Stimulated activated CD8-positive, alpha-beta memory T cell treated with anti-CD3 and anti-CD28 coated beads, Interleukin-4, amount 100 ng/mL, for 4 hours (primary cell): ENCODE data around the gene FRS3.
"Not testable (repeated sequence)": the region's sequence is repeated elsewhere in the genome, so short reads cannot be mapped to it uniquely, and the experiment has no call there.

ENCODE experiments used
- DNase-seq, 2 donors: peaks; one replicate each; pipeline ENCODE4 v3.0.0-alpha.2; 2020; ENCODE audit warnings: low read depth in 2 of 2, low spot score in 1 of 2

Gene FRS3

DNA sequence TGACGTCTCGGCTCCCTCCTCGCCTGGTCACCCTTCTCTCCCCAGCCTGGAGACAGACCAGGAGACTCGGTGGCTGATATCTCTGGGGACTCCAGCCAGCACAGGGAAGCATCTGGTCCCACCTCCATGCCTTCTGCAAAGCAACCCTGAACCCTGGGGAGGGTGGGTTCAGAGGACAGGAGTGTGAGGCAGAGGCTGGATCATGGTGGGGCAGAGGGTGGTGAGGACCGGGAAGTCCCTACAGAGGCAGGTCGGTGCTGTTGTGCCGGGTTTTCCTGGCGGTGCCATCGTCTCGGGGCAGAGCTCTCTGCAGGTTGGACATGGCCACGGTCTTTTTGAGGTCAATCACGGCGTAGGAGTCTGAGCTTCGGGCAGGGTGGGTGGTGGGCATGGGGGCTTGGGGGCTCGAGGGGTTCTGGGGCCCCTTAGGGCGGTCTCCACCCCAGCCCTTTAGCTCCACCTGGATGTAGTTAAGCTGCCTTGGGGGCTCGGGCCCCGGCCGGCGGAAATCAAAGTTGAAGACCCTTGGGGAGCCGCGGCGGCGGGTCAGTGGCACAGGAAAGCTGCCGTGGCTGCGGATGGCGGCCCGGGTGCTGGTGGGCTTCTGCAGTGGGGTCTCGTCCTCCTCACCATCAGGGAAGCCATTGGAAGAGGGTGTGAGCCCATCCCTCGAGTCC is 9.2 kb downstream of the FRS3 start:
- no peak for DNase-seq

DNA sequence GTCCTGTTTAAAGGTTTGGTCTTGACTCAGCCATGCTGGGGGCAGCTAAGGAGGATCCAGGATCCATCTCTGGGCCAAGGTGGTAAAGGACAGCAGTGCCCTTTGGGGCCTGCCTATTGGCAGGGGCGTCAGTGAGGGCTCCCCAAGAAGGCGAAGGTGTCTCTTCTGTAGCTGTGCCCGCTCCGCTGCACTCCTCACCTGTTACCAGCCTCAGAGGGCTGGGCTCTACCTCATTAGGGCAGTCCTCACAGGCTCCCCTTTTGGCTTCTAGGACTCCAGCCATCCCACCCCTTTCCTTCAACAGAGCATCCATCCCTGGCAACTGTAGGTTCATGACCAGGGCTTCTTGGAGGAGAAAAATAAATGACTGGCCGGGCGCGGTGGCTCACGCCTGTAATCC is 10.3 kb downstream of the FRS3 start:
- DNase-seq, result no peak

GRCh38 chr6:41768545-41769308 is 11.0 kb downstream of the FRS3 start:
- DNase-seq, result no peak

DNA sequence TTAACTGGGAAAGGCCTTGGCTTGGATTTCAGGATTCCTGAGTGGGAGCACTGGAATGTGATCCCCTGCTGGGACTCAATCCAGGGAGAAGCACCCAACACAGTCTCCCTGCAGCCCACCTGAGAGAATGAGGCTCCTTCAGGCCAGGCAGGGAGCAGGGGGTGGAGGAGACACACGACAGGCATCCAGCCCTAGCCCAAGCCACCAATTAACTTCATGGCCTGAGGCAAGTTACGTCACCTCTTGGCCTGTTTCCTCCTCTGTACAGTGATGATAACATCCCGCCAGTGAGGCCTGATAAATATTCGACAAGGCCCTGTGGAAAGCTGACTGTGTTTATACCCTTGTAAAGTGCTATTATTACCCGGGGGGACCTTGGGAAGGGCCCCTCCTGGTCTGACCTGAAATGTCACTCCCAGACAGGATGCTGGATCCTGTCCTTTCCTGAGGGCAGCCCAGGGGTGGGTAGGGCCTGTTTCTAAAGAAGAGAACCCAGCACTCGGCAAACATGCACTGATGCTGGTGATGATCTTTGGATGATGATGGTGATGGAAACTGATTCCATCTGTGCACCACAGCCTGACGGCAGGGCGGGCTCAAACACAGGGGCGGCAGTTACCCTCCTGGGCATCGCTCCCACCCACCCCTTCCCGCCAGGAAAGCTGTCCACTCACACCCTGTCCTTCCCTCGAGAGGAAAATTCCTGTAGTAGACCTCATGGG is 12.4 kb downstream of the FRS3 start:
- DNase-seq, result no peak

GRCh38 chr6:41766043-41766664 is 13.5 kb downstream of the FRS3 start:
- not testable (repeated sequence) for DNase-seq

GRCh38 chr6:41763470-41763869 is 16.2 kb downstream of the FRS3 start:
- no peak for DNase-seq

DNA sequence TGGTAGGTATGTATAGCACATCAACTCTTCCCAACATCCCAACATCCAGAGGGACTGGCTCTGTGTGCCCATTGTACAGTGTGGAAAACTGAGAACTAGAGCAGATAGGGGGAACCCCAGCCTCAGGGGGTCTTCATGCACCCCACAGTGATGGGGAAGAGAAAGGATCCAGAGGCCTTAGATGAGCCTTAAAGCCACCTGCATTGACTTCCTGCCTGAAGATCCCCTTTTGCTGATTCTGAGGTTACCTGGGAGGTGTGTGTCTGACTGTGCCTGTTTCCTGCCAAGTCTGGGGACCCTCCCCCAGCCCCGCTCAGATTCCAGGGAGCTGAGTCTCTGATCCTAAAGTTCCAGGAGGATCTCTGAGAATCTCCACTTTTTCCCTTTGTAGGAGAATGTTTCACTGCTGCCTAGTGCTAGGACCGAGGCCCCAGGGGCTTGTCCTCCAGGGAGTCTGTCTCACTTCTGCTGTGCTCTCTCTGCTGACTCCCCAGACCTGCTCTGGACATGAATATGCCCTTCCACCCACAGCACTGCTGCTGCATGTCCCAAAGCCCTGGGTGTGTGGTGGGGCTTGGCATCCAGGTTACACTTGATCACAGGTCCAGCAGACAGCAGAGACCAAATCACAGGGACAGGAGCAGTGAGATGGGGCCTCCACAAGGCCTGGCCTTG is 19.7 kb downstream of the FRS3 start:
- no peak for DNase-seq

DNA sequence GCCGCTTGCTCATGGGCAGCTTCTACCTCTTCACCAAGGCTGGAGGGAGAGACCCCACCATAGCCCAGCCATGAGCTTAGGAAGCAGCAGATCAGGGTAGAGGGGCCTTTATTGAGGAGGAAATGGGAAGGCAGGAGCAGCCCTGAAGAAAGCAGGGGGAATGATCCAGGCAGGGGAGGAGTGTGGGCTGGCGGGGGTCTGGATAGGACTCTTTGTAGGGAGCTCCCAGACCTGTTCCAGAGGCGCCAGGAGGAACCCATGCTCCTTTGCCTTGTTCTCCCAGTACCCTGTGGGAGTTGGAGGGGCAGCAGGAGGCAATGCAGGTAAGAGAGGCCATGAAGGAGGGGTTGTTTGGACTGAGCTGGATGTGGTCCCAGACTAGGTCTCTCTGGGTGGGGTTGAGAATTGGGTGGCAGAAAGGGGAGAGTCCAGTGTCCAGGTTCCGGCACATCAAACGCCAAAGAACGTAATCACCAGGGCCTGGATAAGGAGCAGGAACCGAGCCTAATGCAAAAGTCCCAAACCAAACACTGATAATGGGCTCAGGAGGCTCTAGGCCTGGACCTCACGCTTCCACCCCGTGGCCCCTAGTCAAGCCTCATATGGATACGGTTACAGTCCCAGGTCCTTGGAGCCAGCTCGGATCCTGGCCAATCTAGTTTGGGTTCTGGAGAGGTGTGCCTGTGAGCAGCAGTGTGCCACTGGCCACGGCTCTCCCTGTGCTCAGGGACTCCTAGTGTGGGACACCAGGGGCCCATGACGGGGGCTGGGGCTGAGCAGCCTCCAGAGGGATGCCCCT is 20.4 kb downstream of the FRS3 start:
- DNase-seq, result no peak

- no peak for DNase-seq
Observed at GRCh38 chr6:41758641-41759035, 21.1 kb downstream of the FRS3 start.

- no peak for DNase-seq
Observed at GRCh38 chr6:41757931-41758640, 21.6 kb downstream of the FRS3 start.

GRCh38 chr6:41757271-41757670 is 22.4 kb downstream of the FRS3 start:
- DNase-seq, result no peak

- no peak for DNase-seq
Observed at GRCh38 chr6:41756354-41756753, 23.3 kb downstream of the FRS3 start.

GRCh38 chr6:41755895-41756294 is 23.8 kb downstream of the FRS3 start:
- DNase-seq, result no peak

GRCh38 chr6:41750374-41750773 is 29.3 kb downstream of the FRS3 start:
- DNase-seq, result no peak

DNA sequence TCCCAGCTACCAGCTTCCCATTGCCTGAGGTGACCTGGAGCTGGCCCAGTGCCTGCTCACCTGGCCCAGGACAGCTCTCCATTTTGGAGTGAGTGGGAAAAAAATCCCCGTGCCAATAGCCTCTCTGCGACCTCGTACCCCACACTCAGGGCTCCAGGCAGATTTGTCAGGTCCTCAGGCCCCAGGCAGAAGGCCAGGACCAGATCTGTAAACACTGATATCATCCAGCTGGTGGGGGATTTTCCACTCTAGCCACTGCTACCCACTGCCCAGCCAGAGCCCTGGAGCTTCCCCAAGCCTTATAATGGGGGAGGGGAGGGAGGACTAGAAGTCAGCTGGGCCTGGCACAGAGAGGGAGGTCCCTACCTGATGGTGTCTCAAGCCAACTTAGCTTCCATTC is 31.2 kb downstream of the FRS3 start:
- DNase-seq, result no peak

- DNase-seq, result no peak
Observed at GRCh38 chr6:41748102-41748477, 31.6 kb downstream of the FRS3 start.

DNA sequence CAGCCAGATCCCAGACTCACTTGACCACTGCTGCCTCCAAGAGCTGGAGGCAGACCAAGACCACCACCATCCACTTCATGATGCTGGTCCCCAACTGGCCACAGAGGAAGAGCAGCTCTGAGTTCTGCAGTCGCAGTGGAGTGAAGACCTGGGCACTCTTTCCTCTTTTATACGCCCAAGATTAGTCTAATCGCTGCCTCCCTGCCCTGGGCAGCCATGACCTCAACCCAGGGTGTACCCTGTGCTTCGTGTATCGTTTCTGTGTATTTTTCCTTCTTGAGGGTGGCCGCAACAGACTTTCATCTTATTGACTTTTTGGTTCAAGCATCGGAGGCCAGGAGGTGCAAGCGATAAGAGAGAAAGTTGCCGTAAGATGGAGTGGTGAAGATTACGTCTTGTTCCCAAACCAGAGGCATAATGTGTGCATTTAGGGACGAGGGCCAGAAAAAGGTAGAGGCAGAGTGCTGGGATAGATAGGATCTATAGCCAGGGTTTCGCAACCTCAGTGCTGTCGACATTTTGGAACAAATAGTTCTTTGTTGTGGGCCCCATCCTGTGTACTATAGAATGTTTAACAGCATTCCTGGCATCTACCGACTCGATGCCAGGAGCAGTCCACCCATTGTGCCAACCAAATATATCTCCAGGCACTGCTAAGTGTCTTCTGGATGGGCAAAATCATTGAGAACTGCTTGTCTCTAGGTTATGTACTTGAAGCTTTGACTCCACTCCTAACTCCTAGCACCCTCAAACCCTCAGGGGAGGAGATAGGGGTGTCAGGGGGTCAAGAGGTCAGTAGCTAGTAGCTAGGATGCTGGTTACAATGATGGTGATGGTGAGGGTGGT is 32.2 kb downstream of the FRS3 start, which contains the start of gene PGC:
Gene PGC, minus strand, starts transcription at position 142 of the 846 bp plus-strand sequence. Its CDS starts 63 bp downstream, at position 79.
- DNase-seq, result no peak

DNA sequence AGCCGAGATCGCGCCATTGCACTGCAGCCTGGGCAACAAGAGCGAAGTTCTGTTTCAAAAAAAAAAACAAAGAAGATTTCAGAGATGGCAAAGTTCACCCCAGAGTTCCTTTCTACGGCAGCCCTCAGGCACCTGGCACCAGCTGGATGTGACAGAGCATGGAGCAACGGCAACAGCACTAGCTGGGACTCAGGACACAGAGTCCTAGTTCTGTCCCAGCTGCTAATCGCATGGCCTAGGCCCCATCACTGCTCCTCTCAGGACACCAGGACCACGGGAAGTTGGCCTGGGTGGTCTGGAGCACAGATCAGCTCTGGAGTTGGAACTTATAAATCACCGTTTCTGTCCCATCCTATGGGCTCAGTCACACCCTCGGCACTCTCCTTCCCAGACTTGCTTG is 33.6 kb downstream of the FRS3 start:
- no peak for DNase-seq
